ENCODE measurements around the gene SLC6A8. TPM values are rescaled to one million over a fixed set of nuclear protein-coding genes. Genes with fewer than 3 reads are reported as not detected.
"Not testable (repeated sequence)": the region's sequence is repeated elsewhere in the genome, so short reads cannot be mapped to it uniquely, and the experiment has no call there.

Gene SLC6A8
- total RNA-seq, 1 donor from 2014 or later: 4.6 TPM

DNA sequence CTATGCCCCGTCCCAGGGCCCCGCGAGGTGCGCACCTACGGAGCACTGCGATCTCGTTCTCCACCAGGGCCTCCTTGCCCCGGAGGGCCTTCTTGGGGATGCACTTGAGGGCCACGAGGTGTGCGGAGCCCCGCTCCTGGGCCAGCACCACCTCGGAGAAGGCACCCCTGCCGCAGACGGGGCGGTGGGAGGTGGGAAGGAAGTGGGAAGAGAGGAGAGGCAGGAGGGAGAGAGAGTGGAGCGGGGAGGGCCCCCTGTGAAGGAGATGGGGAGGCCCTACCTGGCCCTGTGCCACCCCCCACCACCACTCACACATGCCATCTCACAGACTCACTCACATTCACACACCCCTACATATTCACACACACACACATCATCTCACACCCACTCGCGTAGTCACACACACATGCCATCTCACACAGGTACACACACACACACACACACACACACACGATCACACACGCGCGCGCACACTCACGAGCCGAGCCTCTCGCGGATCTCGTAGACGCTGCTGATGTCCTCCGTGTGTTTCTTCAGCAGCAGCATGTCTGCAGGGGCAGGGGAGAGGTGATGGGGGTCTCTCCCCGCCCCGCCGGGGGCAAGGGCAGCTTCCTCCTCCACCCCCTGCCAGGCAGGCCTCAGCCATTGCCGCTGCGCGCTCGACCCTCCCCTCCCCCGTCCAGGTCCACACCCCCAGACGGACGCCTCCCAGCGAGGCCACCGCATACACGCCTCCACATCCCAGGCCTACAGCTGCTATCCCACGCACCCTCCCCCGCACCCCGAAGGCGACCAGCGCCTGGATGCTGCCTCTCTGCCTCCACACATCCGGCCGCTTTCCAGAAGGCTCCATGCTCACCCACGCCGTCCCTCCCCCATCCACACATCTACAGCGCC, 14.9 kb upstream of the SLC6A8 start:
- no peak for DNase-seq

DNA sequence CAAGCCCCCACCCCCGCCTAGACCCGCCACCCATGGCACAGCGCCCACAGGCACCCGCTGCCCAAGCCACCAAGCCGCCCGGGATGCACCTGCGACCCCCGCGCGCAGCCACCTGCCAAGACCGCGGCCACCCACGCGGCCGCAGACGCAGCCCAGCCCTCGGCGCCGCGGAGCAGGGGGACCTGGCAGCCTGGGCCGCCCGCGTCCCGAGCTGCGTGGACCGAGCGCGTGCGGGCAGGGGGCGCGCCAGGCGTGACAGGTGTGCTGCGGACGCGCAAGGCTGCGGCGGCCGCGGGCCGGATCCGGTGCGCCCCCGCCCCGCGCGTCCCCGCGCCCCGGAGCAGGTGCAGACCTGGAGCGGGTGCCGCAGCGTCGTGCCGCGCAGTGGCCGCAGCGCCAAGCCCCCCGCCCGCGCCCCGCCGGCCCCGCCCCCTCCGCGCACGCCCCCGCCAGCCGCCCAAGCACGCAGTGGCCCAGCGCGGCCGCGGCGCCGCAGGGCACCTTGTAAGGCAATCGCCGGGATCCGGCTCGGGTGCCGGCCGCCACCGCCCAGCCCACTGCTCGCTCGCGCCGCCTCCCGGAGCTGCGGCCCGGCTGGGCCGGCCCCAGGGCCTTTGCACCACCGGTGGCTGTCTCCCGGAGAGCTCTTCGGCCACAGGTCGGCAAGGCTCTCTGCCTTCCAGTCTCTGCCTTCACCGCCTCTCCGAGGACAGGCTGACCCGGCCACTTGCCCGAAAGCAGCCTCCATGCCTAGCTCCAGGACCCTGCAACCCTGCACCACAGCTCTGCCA, 14.1 kb upstream of the SLC6A8 start, which contains the start of gene PNCK:
TSS of gene PNCK (minus strand) at position 386 of the 791 bp plus-strand sequence. CDS start 737 bp downstream, outside the sequence.
- DNase-seq: no peak

DNA sequence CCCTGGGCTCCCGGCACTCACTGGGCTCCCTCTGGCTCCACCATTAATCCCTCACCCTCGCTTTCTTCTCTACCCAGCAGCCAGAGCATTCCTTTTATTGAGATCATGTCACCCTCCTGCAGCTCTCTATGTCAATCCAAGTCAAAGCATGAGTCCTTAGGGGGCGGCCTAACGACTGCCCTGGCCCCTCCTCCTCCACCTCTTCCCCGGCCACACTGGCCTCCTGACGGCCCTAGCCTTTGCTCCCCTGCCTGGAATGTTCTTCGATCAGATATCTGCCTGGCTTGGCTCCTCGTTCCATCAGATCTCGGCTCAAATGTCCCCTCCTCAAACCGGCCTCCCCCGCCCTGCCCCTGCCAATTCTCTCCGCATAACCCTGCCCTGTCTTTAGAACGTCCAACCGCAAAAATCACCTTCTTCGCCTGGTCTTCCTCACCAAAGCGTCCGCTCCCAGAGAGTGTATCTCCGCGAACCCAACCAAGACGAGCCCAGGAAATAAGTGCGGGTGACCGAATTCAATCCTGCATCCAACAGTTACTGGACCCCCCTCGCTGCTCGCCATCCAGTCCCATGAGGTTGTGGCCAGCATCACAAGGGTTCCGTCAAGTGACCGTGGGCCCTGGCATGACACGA, 13.4 kb upstream of the SLC6A8 start:
- no peak for DNase-seq

DNA sequence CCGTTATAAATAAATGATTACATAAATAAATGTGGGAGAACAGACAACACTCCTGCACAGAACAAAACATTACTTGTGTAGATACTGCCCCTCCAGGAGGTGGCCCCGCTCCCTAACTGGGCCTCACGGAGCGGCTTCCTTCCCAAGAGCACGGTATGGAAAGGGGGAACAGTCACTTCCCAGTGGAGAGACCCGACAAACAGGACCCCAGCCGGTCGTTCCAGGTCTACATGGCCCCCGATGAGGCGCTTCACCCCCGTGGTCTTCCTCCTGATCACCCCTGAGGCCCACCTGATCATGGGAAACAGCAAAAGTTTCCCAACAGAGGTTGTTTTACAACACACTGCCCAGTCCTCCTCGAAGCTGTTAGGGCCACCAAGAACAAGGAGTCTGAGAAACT, 6.6 kb upstream of the SLC6A8 start:
- DNase-seq: no peak

DNA sequence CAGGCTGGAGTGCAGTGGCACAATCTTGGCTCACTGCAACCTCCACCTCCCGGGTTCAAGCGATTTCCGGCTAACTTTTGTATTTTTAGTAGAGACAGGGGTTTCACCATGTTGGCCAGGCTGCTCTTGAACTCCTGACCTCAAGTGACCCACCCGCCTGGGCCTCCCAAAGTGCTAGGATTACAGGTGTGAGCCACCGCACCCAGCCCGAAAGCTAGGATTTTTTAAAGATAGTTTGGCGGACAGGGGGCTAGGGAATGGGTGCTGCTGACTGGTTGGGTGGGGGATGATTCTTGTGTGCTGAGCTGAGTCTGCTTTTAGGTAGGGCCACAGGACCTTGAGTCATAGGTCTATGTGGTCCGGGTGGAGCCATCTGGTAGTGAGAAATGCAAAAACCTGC, 4.2 kb upstream of the SLC6A8 start:
- DNase-seq: not testable (repeated sequence)

DNA sequence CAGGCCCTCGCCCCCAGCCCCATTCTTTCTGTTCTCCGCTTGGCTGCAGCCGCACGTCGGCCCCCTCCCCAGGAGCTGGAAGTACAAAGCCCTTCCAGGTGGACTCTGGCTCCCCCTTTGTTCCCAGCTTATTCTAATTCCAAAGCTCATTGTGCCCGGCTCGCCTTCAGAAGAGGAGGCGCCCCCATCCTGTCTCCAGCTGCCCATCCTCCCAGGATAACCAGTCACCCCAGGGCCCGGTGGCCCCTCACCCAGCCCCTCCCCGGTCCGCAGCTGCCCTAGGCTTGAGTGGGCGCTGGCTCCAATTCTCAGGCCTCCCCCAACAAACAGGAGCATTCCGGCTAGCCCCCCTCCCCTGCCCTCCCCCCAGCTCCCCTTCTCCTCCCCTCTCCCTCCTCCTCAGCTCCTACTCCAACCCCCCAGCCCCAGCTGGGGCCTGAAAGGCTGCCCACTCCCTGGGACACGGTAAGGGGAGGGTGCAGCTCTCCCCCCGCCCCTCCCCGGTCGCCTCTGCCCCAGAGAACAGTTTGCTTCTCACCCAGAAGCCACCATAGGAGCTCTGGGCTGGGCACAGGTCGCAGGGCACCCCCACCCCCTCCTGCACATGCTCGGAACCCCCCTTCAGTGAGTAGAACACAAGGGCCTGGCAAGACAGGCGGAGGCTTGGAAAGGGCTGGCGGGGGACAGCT, 3.1 kb upstream of the SLC6A8 start:
- DNase-seq: no peak

DNA sequence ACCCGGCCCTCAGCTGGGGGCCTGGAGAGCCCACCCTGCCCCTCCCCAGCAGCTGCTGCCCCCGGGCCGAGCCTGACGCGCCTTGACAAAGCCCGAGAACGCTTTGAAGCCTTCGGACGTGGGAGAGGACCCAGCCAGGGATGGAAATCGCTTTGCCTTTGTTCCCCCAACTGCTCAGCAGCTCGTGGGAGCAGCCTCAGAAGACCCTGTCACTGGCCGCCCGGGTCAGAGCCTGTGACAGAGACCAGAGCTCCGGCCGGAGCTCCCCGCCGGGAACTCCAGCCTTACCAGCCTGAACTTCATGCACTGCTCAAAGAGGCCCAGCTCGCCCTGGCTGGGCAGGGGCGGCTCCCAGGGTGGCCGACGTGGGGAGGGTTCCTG, 2.6 kb upstream of the SLC6A8 start:
- no peak for DNase-seq

DNA sequence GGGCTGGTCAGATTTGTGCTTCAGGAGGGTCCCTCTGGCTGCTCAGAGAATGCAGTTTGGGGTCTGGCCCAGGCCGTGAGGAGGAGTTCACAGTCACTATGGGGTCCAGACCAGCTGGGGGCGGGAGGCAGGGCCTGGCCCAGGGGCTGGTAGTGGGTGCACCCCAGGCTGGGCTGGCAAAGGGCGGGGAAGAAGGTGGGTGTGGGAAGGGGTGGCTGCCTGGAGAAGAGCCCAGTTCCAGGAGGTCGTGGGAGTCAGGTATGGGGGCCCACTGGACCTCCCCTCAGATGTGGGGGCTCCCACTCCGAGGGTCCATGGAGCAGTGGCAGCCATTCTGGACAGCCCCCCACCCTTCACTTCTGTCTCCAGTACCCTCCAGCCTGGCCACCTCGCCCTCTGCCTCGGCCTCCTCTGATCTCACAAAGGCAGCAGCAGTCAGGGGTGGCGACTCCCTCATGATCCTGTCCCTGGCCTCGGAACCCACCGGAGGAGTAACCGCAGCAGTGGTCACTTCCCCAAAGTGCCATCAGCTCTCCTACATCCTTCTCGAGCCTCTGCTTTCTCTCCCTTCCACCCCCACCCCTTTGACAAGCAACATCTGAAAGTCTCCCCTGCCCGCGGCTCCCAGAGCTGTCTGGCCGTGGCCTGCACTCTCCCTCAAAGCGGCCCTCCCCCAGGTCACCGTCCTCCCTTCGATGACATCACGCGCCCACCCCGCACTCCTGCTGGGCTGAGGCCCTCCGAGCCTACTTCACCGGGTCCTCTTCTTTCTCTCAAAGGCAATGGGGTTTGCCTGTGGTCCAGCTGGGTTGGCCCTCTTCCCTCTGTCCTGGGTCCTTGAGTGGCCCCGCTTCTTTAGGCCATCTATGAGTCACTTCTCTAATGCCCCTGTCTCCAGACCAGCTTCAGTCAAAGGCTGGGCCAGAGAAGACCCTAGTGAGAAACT, 1.7 kb upstream of the SLC6A8 start:
- DNase-seq: no peak

DNA sequence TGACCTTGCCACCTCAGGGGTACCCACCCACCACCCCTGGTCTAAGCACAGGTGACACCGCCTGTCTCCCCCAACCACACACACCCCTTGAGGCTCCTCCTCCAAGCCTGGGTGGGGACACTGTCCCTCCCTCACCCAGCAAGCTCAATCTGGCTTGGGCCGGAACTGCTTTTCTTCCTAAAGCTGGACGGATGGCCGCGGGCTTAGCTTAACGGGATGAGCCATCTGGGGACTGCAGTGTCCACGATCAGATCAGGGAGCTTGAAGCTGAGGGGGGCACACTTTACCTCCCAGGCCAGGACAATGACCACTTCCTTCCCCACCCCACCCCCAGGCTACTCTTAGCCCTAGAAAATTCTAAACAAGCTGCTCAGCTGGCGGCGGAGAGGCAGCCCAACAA, 1.0 kb upstream of the SLC6A8 start:
- DNase-seq: no peak

DNA sequence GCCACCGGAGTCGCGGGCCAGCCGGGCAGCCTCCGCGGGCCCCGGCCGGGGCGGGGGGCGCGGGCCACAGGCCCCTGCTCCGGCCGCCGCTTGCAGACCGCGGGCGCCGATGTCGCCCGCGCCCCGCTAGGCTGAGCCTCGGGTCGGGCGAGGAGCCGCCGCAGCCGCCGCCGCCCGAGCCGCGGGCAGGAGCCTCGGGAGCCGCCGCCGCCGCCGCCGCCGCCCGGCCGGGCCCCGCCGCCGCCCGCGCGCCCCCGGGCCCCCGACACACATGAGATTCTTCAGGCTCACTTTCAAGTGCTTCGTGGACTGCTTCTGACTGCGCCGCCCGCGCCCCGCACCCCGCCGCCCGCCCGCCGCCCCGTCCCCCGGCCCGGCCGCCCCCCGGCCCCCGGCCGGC, 345 bp downstream of the SLC6A8 start:
- DNase-seq: no peak

DNA sequence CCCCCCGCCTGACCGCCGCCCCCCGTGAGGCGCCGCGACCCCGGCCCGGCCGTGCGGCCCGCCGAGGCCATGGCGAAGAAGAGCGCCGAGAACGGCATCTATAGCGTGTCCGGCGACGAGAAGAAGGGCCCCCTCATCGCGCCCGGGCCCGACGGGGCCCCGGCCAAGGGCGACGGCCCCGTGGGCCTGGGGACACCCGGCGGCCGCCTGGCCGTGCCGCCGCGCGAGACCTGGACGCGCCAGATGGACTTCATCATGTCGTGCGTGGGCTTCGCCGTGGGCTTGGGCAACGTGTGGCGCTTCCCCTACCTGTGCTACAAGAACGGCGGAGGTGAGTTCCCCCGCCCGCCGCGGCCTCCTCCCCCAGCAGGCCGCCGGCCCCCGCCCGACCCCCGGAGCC, 780 bp downstream of the SLC6A8 start:
- no peak for DNase-seq

DNA sequence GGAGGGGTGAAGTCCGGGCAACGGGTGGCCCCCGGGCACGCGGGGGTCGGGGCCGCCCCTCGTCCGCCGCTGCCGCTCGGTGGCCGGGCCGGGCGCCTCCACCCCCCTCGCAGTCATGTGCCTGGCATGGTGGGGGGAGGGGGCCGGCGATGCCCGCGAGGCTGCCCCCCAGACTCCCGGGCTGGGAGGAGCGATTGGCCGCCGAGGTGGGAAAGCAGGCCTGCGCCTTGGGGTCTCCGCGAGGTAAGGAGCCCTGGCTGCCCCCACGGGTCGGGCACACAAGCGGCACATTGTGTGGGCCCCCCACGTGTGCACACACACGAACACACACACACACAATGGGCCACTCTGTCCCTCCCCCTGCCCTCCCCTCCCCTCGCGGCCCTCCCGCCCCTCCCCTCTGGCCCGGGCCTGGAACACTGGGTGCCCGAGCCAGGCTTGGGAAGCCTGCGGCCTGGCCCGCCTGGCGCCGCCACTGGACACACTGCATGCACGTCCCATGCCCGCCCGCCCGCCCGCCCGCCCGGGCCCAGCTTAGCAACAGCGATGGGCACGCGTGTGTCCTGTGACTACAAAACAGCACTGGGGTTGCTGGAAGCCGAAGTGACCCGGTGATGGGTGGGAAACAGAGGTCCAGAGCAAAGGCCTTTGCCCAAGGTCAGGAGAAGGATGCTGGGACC, 1.3 kb downstream of the SLC6A8 start:
- DNase-seq: peak; percentile 37

DNA sequence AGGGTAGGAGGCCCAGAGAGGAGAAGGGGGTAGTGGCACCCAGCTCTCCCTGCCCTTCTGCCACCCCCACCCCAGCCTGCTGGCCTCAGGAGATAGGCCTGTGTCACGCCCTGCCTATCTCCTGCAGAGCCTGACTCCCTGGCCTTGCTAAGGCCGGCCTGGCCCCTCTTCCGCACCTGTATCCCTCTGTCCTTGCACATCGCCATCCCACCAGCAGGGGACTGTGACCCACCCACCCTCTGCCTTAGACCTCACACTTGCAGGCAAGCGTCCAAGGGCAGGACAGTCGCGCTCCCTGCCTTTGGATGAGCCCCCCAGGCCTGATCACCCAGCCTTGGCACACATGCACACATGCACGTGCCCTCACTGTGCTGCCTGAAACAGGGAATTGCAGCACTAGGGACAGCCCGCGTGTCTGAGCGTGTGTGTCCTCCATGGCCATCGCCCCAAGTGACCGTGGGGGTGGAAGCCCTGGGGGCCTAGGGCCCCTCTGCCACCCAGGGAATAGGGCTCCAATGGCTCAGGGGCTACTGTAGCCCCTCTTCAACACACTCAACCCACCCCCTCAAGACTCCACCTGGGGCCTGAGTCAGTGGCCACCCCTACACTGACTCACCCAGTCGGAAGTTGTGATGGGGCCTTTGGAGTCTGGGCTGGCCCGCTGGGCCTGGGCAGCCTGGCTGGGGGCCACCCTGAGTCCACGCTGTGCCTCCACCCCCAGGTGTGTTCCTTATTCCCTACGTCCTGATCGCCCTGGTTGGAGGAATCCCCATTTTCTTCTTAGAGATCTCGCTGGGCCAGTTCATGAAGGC, 2.1 kb downstream of the SLC6A8 start:
- no peak for DNase-seq

DNA sequence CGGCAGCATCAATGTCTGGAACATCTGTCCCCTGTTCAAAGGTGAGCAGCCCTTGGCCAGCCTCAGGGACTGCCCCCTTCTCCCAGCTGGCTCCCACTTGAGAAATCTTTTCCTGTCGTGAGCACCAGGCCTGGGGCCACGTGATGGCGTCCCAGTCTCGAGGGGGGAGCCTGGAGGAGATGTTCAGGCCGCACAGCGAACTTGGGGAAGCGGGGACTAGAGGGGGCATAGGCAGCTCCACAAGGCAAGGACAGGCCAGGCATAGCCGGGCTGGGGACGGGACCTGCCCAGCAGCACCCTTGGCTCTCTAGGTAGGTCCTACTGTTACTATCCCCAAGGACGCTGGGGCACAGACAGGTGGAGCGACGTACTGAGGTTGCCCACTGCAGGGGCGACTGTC, 2.7 kb downstream of the SLC6A8 start:
- no peak for DNase-seq

DNA sequence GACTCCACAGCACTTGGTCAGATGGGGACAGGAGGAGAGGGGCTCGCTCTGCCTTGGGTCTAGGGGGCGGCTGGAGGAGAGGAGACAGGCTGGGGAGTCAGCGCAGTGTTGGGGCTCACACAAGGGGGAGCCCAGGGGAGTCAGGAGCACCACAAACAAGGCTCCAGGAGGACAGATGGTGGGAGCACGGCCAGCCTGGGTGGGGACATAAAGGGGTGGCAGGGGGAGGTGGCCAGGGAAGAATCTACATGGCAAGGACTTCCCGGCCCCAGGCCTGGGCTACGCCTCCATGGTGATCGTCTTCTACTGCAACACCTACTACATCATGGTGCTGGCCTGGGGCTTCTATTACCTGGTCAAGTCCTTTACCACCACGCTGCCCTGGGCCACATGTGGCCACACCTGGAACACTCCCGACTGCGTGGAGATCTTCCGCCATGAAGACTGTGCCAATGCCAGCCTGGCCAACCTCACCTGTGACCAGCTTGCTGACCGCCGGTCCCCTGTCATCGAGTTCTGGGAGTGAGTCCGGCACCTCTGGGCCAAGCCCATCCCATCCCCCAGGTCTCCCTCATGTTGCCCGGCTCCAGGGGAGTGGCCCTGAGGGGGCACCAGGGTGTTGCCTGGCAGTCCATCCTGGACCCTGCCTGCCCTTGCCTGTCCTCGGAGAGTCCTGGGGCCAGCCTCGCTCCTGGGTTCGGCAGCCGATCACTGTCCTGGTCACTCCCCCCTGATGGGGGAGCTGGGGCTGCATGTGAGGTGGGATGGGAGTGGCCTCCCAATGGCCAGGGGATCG, 3.5 kb downstream of the SLC6A8 start:
- DNase-seq: not testable (repeated sequence)

DNA sequence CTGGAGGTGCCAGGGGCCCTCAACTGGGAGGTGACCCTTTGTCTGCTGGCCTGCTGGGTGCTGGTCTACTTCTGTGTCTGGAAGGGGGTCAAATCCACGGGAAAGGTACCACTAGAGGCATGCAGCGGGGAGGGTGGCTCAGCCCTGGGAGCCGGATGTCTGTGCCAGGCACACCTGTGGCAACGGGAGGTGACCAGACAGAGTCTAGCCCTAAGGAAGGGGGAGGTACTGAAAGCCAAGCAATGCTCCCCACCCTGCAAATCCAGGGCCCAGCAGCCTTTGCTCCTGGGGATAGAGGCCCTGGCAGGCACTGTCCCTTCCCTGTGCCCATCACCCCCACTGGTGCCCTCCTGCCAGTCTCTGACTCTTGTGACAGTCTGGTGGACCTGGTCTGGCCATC, 4.3 kb downstream of the SLC6A8 start:
- DNase-seq: no peak

DNA sequence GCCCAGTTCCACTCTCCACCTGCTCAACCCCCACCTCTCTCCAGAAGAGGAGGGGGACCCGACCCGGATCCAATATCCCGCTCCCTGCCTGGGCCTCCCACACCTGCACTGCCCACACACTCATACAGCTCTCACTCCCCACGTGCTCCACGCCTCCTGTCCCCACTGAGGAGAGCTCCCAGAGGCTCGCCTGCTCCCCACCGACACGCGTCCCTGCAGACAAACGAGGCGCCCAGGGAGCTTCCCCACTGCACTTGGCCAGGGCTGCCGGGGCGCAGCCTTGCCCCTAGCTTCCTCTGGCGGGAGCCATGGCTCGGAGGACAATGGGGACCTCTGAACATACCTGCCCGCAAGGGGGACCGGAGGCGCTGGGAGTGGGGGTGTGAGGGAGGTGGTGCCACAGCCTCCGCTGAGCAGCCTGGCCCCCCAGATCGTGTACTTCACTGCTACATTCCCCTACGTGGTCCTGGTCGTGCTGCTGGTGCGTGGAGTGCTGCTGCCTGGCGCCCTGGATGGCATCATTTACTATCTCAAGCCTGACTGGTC, 5.0 kb downstream of the SLC6A8 start:
- DNase-seq: no peak

DNA sequence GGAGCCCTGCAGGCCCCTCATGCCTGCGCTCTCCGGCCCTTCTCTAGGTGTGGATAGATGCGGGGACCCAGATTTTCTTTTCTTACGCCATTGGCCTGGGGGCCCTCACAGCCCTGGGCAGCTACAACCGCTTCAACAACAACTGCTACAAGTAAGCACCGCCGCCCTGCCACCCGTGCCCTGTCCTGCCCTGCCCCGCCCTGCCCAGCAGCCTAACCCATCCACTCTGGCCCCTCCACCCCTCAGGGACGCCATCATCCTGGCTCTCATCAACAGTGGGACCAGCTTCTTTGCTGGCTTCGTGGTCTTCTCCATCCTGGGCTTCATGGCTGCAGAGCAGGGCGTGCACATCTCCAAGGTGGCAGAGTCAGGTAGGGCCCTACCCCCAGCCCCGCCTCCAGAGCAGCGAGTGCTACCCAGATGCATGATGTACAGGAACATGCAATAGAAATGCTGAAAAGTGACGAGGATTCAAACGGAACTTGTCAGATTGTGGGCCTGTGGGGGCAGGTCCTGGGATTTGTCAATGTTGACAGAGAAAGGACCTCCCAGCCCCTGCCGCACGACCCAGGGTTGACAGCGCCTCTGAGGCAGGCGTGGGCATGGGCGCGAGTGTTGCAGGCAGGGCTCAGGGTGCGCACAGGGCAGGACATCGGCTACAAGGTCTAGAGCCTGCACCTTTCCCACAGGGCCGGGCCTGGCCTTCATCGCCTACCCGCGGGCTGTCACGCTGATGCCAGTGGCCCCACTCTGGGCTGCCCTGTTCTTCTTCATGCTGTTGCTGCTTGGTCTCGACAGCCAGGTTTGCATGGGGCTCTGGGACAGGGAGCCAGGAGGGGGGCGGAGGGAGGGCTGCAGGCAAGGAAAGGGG, 5.7 kb downstream of the SLC6A8 start:
- DNase-seq: no peak
